ENCODE data around the gene ASPRV1. TPM values are rescaled to one million over a fixed set of nuclear protein-coding genes. Genes with fewer than 3 reads are reported as not detected.

The ASPRV1 gene
- total and polyA plus RNA-seq, 5 donors from 2014 or later = 0.62 to 1.7 (median 1.1) TPM

- peaks cover 29% of the 10 kb centered on the region for H3K36me3 ChIP-seq (ENCODE audit: control insufficient read depth, insufficient read depth, low read length)
- no peaks in the 10 kb centered on the region for H3K27me3 Mint-ChIP-seq
- no peaks in the 10 kb centered on the region for H3K9me3 Mint-ChIP-seq
- peaks cover 32% of the 10 kb centered on the region for H3K36me3 Mint-ChIP-seq
- H3K4me3 Mint-ChIP-seq = peak overlapping the region in 1 of 4 donors; percentile 38
- H3K27me3 ChIP-seq (ENCODE audit: control insufficient read depth, insufficient read depth, low read length) = no peaks in the 10 kb centered on the region
- peak overlapping the region in 2 of 3 donors; percentile 3 to 17 for H3K27ac Mint-ChIP-seq
- no peaks in the 10 kb centered on the region for H3K4me1 ChIP-seq (ENCODE audit: control insufficient read depth, insufficient read depth, low read length, poor library complexity, severe bottlenecking)
- no peak overlapping the region for H3K27ac ChIP-seq (ENCODE audit: insufficient read depth, low read length, poor library complexity, severe bottlenecking)
- no peak overlapping the region for H3K4me3 ChIP-seq (ENCODE audit: low read depth, low read length)
- DNase-seq = no peak
- ATAC-seq (ENCODE audit: low read depth in 2 of 2) = no peak
- peaks cover 0 to 31% (median 8%) of the 10 kb centered on the region in 4 donors for H3K4me1 Mint-ChIP-seq
- no peaks in the 10 kb centered on the region for H3K9me3 ChIP-seq (ENCODE audit: control insufficient read depth in 2 of 2, low read length in 2 of 2)
Measured at GRCh38 chr2:69923116-69923515, 38.3 kb downstream of the ASPRV1 start.

- peaks cover 28% of the 10 kb centered on the region for H3K4me1 ChIP-seq (ENCODE audit: control insufficient read depth, insufficient read depth, low read length, poor library complexity, severe bottlenecking)
- Mint-ChIP-seq H3K4me3 (peak overlapping the region in 1 of 4 donors; percentile 68), H3K4me1 (peaks cover 15 to 40% (median 28%) of the 10 kb centered on the region in 4 donors), H3K9me3 (no peaks in the 10 kb centered on the region), H3K27me3 (no peaks in the 10 kb centered on the region), H3K36me3 (peaks cover 20% of the 10 kb centered on the region), H3K27ac (no peak overlapping the region)
- ATAC-seq (ENCODE audit: low read depth in 2 of 2) (no peak), DNase-seq (no peak)
- H3K4me3 ChIP-seq (ENCODE audit: low read depth, low read length) = no peak overlapping the region
- H3K27ac ChIP-seq (ENCODE audit: insufficient read depth, low read length, poor library complexity, severe bottlenecking) = no peak overlapping the region
- no peaks in the 10 kb centered on the region for H3K9me3 ChIP-seq (ENCODE audit: control insufficient read depth in 2 of 2, low read length in 2 of 2)
- H3K36me3 ChIP-seq (ENCODE audit: control insufficient read depth, insufficient read depth, low read length) = peaks cover 26% of the 10 kb centered on the region
- no peaks in the 10 kb centered on the region for H3K27me3 ChIP-seq (ENCODE audit: control insufficient read depth, insufficient read depth, low read length)
Measured at GRCh38 chr2:69918401-69918800, 43.0 kb downstream of the ASPRV1 start.

- H3K9me3 ChIP-seq (ENCODE audit: control insufficient read depth in 2 of 2, low read length in 2 of 2) = no peaks in the 10 kb centered on the region
- no peaks in the 10 kb centered on the region for H3K27me3 ChIP-seq (ENCODE audit: control insufficient read depth, insufficient read depth, low read length)
- H3K4me1 Mint-ChIP-seq = peaks cover 17 to 41% (median 29%) of the 10 kb centered on the region in 4 donors
- H3K27me3 Mint-ChIP-seq = no peaks in the 10 kb centered on the region
- no peak overlapping the region for H3K4me3 ChIP-seq (ENCODE audit: low read depth, low read length)
- peak overlapping the region in 2 of 4 donors; percentile 68 to 80 for H3K4me3 Mint-ChIP-seq
- H3K36me3 ChIP-seq (ENCODE audit: control insufficient read depth, insufficient read depth, low read length) = peaks cover 26% of the 10 kb centered on the region
- peaks cover 15% of the 10 kb centered on the region for H3K36me3 Mint-ChIP-seq
- no peak overlapping the region for H3K27ac ChIP-seq (ENCODE audit: insufficient read depth, low read length, poor library complexity, severe bottlenecking)
- DNase-seq (no peak), ATAC-seq (ENCODE audit: low read depth in 2 of 2) (no peak)
- H3K27ac Mint-ChIP-seq = no peak overlapping the region
- peaks cover 28% of the 10 kb centered on the region for H3K4me1 ChIP-seq (ENCODE audit: control insufficient read depth, insufficient read depth, low read length, poor library complexity, severe bottlenecking)
- H3K9me3 Mint-ChIP-seq = no peaks in the 10 kb centered on the region
Measured at GRCh38 chr2:69917852-69918251, 43.6 kb downstream of the ASPRV1 start.

GRCh38 chr2:69916106-69916505, 45.3 kb downstream of the ASPRV1 start:
- Mint-ChIP-seq H3K9me3 (no peaks in the 10 kb centered on the region), H3K27me3 (no peaks in the 10 kb centered on the region), H3K36me3 (peaks cover 7% of the 10 kb centered on the region), H3K4me3 (peak overlapping the region; percentile 80 to 94 (median 83)), H3K27ac (peak overlapping the region; percentile 20 to 76 (median 67)), H3K4me1 (peaks cover 19 to 49% (median 36%) of the 10 kb centered on the region in 4 donors)
- ATAC-seq (ENCODE audit: low read depth in 2 of 2) (no peak), DNase-seq (no peak)
- no peaks in the 10 kb centered on the region for H3K27me3 ChIP-seq (ENCODE audit: control insufficient read depth, insufficient read depth, low read length)
- peak overlapping the region; percentile 86 for H3K4me3 ChIP-seq (ENCODE audit: low read depth, low read length)
- H3K4me1 ChIP-seq (ENCODE audit: control insufficient read depth, insufficient read depth, low read length, poor library complexity, severe bottlenecking) = peaks cover 32% of the 10 kb centered on the region
- H3K36me3 ChIP-seq (ENCODE audit: control insufficient read depth, insufficient read depth, low read length) = peaks cover 17% of the 10 kb centered on the region
- no peak overlapping the region for H3K27ac ChIP-seq (ENCODE audit: insufficient read depth, low read length, poor library complexity, severe bottlenecking)
- no peaks in the 10 kb centered on the region for H3K9me3 ChIP-seq (ENCODE audit: control insufficient read depth in 2 of 2, low read length in 2 of 2)

GRCh38 chr2:69914950-69915945, 46.2 kb downstream of the ASPRV1 start, which contains the start of gene MXD1:
TSS of gene MXD1 (plus strand) at chr2:69915109. CDS start at chr2:69915331, 222 bp downstream.
- peaks cover 5% of the 10 kb centered on the region for H3K36me3 Mint-ChIP-seq
- Histone ChIP-seq H3K27ac (ENCODE audit: insufficient read depth, low read length, poor library complexity, severe bottlenecking) (peak within 1 kb of the TSS; percentile 97), H3K4me1 (ENCODE audit: control insufficient read depth, insufficient read depth, low read length, poor library complexity, severe bottlenecking) (peaks cover 32% of the 10 kb centered on the region), H3K27me3 (ENCODE audit: control insufficient read depth, insufficient read depth, low read length) (no peaks in the 10 kb centered on the region), H3K4me3 (ENCODE audit: low read depth, low read length) (peak within 1 kb of the TSS; percentile 86), H3K9me3 (ENCODE audit: control insufficient read depth in 2 of 2, low read length in 2 of 2) (no peaks in the 10 kb centered on the region), H3K36me3 (ENCODE audit: control insufficient read depth, insufficient read depth, low read length) (peaks cover 19% of the 10 kb centered on the region)
- ATAC-seq (ENCODE audit: low read depth in 2 of 2) (no peak), DNase-seq (peak in 1 of 3 donors; percentile 4)
- H3K9me3 Mint-ChIP-seq = no peaks in the 10 kb centered on the region
- no peaks in the 10 kb centered on the region for H3K27me3 Mint-ChIP-seq
- peak within 1 kb of the TSS; percentile 70 to 94 (median 93) for H3K27ac Mint-ChIP-seq
- peaks cover 19 to 49% (median 34%) of the 10 kb centered on the region in 4 donors for H3K4me1 Mint-ChIP-seq
- H3K4me3 Mint-ChIP-seq = peak within 1 kb of the TSS; percentile 88 to 94 (median 92)

- Mint-ChIP-seq H3K4me3 (peak overlapping the region; percentile 88 to 92 (median 90)), H3K9me3 (no peaks in the 10 kb centered on the region), H3K4me1 (peaks cover 19 to 49% (median 34%) of the 10 kb centered on the region in 4 donors), H3K36me3 (peaks cover 9% of the 10 kb centered on the region), H3K27me3 (no peaks in the 10 kb centered on the region), H3K27ac (peak overlapping the region; percentile 70 to 94 (median 93))
- H3K36me3 ChIP-seq (ENCODE audit: control insufficient read depth, insufficient read depth, low read length) = peaks cover 18% of the 10 kb centered on the region
- peak overlapping the region; percentile 64 for H3K4me3 ChIP-seq (ENCODE audit: low read depth, low read length)
- no peaks in the 10 kb centered on the region for H3K9me3 ChIP-seq (ENCODE audit: control insufficient read depth in 2 of 2, low read length in 2 of 2)
- peak overlapping the region; percentile 97 for H3K27ac ChIP-seq (ENCODE audit: insufficient read depth, low read length, poor library complexity, severe bottlenecking)
- ATAC-seq (ENCODE audit: low read depth in 2 of 2) (peak; percentile 94), DNase-seq (peak; percentile 99 to 100 (median 100))
- H3K27me3 ChIP-seq (ENCODE audit: control insufficient read depth, insufficient read depth, low read length) = no peaks in the 10 kb centered on the region
- H3K4me1 ChIP-seq (ENCODE audit: control insufficient read depth, insufficient read depth, low read length, poor library complexity, severe bottlenecking) = peaks cover 32% of the 10 kb centered on the region
Measured at GRCh38 chr2:69914164-69914949, 47.1 kb downstream of the ASPRV1 start.

- peaks cover 30% of the 10 kb centered on the region for H3K4me1 ChIP-seq (ENCODE audit: control insufficient read depth, insufficient read depth, low read length, poor library complexity, severe bottlenecking)
- no peak overlapping the region for H3K4me3 ChIP-seq (ENCODE audit: low read depth, low read length)
- H3K27ac Mint-ChIP-seq = peak overlapping the region; percentile 48 to 87 (median 51)
- H3K36me3 Mint-ChIP-seq = peaks cover 15% of the 10 kb centered on the region
- H3K27me3 Mint-ChIP-seq = no peaks in the 10 kb centered on the region
- peak overlapping the region; percentile 35 to 94 (median 40) for H3K4me3 Mint-ChIP-seq
- no peaks in the 10 kb centered on the region for H3K9me3 Mint-ChIP-seq
- H3K4me1 Mint-ChIP-seq = peaks cover 11 to 36% (median 27%) of the 10 kb centered on the region in 4 donors
- ATAC-seq (ENCODE audit: low read depth in 2 of 2) (no peak), DNase-seq (peak in 2 of 3 donors; percentile 73)
- H3K27ac ChIP-seq (ENCODE audit: insufficient read depth, low read length, poor library complexity, severe bottlenecking) = peak overlapping the region; percentile 53
- peaks cover 32% of the 10 kb centered on the region for H3K36me3 ChIP-seq (ENCODE audit: control insufficient read depth, insufficient read depth, low read length)
- no peaks in the 10 kb centered on the region for H3K27me3 ChIP-seq (ENCODE audit: control insufficient read depth, insufficient read depth, low read length)
- H3K9me3 ChIP-seq (ENCODE audit: control insufficient read depth in 2 of 2, low read length in 2 of 2) = no peaks in the 10 kb centered on the region
Measured at GRCh38 chr2:69911985-69912563, 49.4 kb downstream of the ASPRV1 start.
